ENCODE results near the gene AFF2. TPM values are rescaled to one million over a fixed set of nuclear protein-coding genes. Genes with fewer than 3 reads are reported as not detected.

The AFF2 gene
- total RNA-seq, 3 donors from 2014 or later = 0.29 to 0.63 TPM; not detected in 1

DNA sequence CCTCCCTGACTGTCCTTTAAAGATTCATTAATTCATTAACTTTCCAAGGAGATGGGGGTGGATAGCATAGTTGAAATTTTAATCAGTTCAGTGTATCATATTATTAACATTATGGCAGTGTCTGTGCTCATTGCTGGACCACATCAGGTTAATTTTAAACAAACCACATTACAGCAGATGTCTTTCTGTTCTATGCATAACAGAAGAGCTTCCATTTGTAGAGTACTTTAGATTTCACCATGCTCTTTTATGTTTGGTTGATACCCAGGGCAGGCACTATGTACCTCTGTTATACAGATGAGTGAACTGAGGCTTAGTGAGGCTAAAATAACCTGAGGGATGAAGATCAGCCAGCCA lies 41.1 kb downstream of the AFF2 start:
- Histone ChIP-seq H3K9me3 (no peaks in the 10 kb centered on the region), H3K4me1 (ENCODE audit: low read depth) (no peaks in the 10 kb centered on the region), H3K36me3 (ENCODE audit: low read depth) (no peaks in the 10 kb centered on the region), H3K4me3 (no peak overlapping the region)
- intact Hi-C loops (cut with DNase I, micrococcal nuclease) = no loop called here
- DNase-seq (no peak), ATAC-seq (no peak)
- TF ChIP-seq, protein P1, sequence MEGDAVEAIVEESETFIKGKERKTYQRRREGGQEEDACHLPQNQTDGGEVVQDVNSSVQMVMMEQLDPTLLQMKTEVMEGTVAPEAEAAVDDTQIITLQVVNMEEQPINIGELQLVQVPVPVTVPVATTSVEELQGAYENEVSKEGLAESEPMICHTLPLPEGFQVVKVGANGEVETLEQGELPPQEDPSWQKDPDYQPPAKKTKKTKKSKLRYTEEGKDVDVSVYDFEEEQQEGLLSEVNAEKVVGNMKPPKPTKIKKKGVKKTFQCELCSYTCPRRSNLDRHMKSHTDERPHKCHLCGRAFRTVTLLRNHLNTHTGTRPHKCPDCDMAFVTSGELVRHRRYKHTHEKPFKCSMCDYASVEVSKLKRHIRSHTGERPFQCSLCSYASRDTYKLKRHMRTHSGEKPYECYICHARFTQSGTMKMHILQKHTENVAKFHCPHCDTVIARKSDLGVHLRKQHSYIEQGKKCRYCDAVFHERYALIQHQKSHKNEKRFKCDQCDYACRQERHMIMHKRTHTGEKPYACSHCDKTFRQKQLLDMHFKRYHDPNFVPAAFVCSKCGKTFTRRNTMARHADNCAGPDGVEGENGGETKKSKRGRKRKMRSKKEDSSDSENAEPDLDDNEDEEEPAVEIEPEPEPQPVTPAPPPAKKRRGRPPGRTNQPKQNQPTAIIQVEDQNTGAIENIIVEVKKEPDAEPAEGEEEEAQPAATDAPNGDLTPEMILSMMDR (IDR thresholded peaks at IDR 0.05) = no peak

DNA sequence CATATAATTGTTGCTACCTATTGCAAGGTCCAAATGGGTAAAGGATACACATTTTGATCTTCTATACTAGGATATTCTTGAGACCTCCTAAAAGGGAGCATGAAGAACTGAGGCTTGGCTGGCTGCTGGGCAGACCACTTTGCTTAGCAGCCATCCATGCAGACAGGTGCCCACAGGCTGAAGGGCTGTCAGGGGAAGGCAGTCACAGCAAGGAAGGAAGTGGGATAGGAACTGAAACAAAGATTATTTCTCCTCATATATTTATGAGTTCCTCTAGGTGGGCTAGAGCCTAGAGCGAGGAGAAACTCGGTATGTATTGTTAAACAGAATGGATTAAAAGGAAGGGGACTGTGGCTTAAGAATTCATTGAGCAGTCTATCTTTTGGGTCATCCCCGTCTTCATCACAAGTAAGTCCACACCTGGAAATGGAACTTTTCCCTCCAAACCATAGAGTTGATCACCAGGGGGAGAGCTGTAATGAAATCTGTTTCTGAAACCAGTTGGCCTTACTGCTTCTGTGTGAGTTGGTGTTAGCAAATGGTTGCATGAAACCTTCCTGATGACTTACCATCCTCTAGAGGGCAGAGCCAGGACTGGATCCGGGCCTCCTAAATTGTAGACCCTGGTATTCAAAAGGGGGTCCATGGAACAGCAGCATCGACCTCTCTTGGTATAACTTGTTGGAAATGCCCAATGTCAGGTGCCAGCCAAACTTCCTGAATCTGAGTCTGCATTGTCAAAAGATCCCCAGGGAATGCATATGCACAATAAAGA lies 42.3 kb downstream of the AFF2 start:
- TF ChIP-seq, protein P1 (IDR thresholded peaks at IDR 0.05) = no peak
- no peak for ATAC-seq
- Histone ChIP-seq H3K36me3 (ENCODE audit: low read depth) (no peaks in the 10 kb centered on the region), H3K9me3 (no peaks in the 10 kb centered on the region), H3K4me3 (no peak overlapping the region), H3K4me1 (ENCODE audit: low read depth) (no peaks in the 10 kb centered on the region)
- intact Hi-C loops (cut with DNase I, micrococcal nuclease) = no loop called here
- DNase-seq = no peak

DNA sequence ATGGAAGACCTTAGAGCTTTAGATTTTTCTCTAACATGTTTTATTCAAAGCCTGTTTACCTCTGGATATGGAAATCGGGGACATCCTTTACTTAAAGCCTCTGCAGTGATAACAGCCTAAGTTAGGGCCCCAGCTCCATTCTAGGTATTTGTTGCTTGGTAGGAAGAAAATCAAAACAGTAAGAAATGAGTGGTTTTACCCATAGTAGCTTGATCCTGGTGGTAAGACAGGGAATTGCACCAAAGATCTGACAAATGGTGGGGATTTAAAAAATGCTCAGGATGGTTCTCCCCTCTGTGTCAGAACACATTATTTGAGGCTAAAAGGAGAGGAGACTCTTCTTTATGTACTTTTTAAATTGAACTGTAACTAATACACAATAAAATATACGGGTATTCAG lies 52.4 kb downstream of the AFF2 start:
- intact Hi-C loops (cut with DNase I, micrococcal nuclease) = no loop called here
- Histone ChIP-seq H3K36me3 (ENCODE audit: low read depth) (no peaks in the 10 kb centered on the region), H3K4me3 (no peak overlapping the region), H3K4me1 (ENCODE audit: low read depth) (no peaks in the 10 kb centered on the region), H3K9me3 (no peaks in the 10 kb centered on the region)
- TF ChIP-seq, protein P1 (IDR thresholded peaks at IDR 0.05) = no peak
- no peak for ATAC-seq
- no peak for DNase-seq

DNA sequence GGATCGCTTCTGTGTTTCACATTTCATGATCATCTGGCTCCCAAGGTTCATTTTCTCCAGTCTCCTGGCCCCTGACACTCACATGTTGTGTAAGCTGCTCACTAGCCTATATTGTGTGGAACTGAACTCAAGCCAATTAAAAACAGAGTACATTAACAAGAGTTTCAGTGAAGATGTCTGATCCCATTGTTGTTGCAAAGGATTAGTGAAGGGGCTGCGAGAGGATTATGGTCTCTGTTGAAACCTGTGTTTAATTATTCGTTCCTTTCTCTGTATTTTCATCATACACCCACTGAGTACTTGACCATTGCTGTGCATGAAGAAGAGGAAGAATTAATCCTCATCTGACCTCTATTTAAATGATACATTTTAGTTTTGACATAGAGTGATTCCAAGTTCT lies 54.7 kb downstream of the AFF2 start:
- no peaks in the 10 kb centered on the region for H3K9me3 ChIP-seq
- H3K4me1 ChIP-seq (ENCODE audit: low read depth) = no peaks in the 10 kb centered on the region
- ATAC-seq (no peak), DNase-seq (no peak)
- intact Hi-C loops (cut with DNase I, micrococcal nuclease) = no loop called here
- TF ChIP-seq, protein P1 (IDR thresholded peaks at IDR 0.05) = no peak
- H3K36me3 ChIP-seq (ENCODE audit: low read depth) = no peaks in the 10 kb centered on the region
- no peak overlapping the region for H3K4me3 ChIP-seq

DNA sequence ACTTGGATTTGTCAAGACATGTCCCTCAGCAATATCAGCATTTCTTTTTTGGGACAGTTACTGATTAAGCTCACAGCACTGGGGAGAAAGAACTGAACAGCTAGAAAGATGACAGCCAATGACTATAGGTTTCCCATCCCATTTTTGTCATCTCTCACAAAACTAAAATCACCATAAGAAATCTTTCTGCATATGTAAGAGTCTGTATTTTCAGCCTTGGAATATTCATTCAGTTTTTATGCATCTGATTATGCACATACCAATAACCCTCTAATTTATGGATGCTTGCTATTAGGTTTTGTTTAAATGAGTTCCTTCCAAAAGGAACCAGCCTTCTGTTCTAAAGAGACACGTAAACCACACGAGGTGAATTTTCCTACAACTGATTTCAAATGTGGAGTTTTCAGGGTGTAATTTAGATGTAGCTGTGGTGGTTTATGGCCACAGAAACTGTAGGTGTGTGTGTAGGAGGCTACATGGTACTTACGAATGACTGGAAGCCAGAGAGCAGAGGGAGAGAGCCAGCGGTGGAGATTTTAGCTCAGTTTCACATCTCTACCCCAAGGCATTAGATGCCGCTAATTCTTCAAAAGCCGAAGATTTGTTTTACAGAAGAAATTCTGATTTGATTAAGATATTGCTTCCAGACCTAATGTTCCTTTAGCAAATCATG lies 55.3 kb downstream of the AFF2 start:
- ATAC-seq (no peak), DNase-seq (no peak)
- intact Hi-C loops (cut with DNase I, micrococcal nuclease) = no loop called here
- H3K4me3 ChIP-seq = no peak overlapping the region
- TF ChIP-seq, protein P1 (IDR thresholded peaks at IDR 0.05) = no peak
- H3K9me3 ChIP-seq = no peaks in the 10 kb centered on the region
- H3K4me1 ChIP-seq (ENCODE audit: low read depth) = no peaks in the 10 kb centered on the region
- H3K36me3 ChIP-seq (ENCODE audit: low read depth) = no peaks in the 10 kb centered on the region
